ENCODE data around the gene SHANK2.

The SHANK2 gene

GRCh38 chr11:71268706-71269321, 16.4 kb upstream of the SHANK2 start:
- no peak for DNase-seq

- no peak for DNase-seq
Measured at GRCh38 chr11:71267807-71268421, 15.5 kb upstream of the SHANK2 start.

- DNase-seq: no peak
Measured at GRCh38 chr11:71266114-71266833, 13.9 kb upstream of the SHANK2 start.

- no peak for DNase-seq
Measured at GRCh38 chr11:71265559-71266092, 13.2 kb upstream of the SHANK2 start.

GRCh38 chr11:71263386-71263785, 11.0 kb upstream of the SHANK2 start:
- DNase-seq: peak; percentile 7

- DNase-seq: no peak
Measured at GRCh38 chr11:71255800-71256479, 3.6 kb upstream of the SHANK2 start.

GRCh38 chr11:71255323-71255722, 2.9 kb upstream of the SHANK2 start:
- no peak for DNase-seq

GRCh38 chr11:71253794-71254193, 1.4 kb upstream of the SHANK2 start:
- DNase-seq: no peak

- DNase-seq: no peak
Measured at GRCh38 chr11:71252770-71253730, 673 bp upstream of the SHANK2 start.

GRCh38 chr11:71251761-71252268, 562 bp downstream of the SHANK2 start:
- no peak for DNase-seq

GRCh38 chr11:71251151-71251721, 1.1 kb downstream of the SHANK2 start:
- DNase-seq: no peak

GRCh38 chr11:71250523-71251150, 1.7 kb downstream of the SHANK2 start:
- no peak for DNase-seq

- DNase-seq: no peak
Measured at GRCh38 chr11:71249301-71249700, 3.1 kb downstream of the SHANK2 start.

- no peak for DNase-seq
Measured at GRCh38 chr11:71248656-71249055, 3.7 kb downstream of the SHANK2 start.

- DNase-seq: no peak
Measured at GRCh38 chr11:71248251-71248570, 4.2 kb downstream of the SHANK2 start.

- DNase-seq: no peak
Measured at GRCh38 chr11:71247551-71248250, 4.7 kb downstream of the SHANK2 start.

- DNase-seq: no peak
Measured at GRCh38 chr11:71246559-71246958, 5.8 kb downstream of the SHANK2 start.

GRCh38 chr11:71245601-71246391, 6.6 kb downstream of the SHANK2 start:
- DNase-seq: no peak

GRCh38 chr11:71244116-71244810, 8.1 kb downstream of the SHANK2 start:
- no peak for DNase-seq

Data from NCI-H226 (cell line).